A204.1 (cell line): Measurements from ENCODE around the gene MAP2K4.

Source experiments
- FAIRE-seq: peaks from 2 replicates; lab custom pipeline; 2012; peaks lifted over from hg19 to GRCh38; lab: Jason Lieb, UNC

Gene MAP2K4

DNA sequence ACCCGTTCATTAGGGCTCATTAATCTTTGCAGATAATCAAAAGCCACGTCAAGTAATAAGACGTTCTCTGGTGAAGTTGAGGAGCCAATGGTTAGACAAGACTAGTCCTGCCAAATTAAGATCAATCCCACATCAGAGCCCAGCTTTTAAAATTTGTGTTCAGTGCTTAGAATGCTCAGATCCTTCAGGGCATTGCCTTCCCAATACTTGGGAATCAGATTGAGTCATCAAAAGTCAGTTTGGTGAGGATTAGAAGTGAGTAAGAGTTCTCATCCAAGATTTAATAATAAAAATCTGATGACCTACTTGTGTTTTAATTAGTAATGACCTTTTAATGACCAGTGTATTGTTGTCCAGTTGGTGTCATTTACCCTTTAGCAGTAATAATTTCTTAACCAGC lies 19.8 kb downstream of the MAP2K4 start:
- no peak for FAIRE-seq

DNA sequence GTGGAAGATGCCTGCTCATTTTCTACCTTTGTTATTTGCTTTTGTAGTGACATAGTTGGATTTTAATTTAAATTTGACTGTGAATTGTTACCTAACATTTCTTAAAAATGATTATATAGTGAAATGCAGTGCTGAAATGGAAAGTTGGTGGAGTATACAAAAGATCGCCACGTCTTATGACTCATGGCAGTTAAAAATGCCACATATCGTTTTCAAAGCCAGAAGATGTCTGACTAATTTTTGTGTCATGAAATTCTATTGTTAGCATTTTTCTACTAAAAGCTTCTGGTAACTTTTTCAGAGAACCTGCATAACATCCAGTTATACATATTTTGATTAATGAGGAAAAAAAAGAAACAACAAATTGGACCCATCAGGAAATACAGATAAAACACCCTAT lies 20.6 kb downstream of the MAP2K4 start:
- FAIRE-seq = no peak

DNA sequence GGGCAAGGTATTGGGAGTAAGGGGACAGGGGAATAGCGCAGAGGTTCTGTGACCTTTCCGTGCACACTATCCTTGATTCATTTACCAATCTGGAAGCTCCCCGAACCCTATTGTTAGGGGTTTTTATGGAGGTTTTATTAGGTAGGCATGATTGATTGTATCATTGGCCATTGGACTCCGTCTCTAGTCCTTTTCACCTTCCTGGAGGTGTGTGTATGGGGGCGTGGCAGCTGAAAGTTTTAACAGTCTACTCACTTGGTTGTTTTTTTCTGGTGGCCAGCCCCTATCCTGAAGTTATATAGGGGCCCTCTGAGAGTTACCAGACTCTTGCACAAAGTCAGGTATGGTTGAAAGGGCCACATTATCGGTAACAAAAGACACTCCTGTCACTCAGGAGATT lies 23.0 kb downstream of the MAP2K4 start:
- FAIRE-seq = no peak

DNA sequence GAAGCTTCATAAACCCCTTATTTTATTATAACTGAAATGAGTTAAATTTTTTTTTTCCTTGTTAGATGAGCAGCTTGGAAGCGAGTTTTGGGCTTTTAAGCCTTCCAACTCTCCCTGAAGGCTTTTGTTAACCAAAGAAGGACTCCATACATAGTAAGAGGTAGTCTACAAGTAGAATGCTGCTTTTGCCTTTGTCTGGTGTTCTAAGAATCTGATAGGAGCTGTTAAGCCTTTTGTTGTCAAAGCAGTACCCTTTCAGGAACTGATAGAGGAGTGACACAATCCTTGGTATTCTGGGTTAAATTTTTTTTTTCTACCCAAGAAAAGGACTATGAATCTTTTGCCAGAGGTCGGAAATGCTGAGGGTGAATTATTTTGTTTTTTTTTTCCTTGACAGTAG lies 26.1 kb downstream of the MAP2K4 start:
- no peak for FAIRE-seq

DNA sequence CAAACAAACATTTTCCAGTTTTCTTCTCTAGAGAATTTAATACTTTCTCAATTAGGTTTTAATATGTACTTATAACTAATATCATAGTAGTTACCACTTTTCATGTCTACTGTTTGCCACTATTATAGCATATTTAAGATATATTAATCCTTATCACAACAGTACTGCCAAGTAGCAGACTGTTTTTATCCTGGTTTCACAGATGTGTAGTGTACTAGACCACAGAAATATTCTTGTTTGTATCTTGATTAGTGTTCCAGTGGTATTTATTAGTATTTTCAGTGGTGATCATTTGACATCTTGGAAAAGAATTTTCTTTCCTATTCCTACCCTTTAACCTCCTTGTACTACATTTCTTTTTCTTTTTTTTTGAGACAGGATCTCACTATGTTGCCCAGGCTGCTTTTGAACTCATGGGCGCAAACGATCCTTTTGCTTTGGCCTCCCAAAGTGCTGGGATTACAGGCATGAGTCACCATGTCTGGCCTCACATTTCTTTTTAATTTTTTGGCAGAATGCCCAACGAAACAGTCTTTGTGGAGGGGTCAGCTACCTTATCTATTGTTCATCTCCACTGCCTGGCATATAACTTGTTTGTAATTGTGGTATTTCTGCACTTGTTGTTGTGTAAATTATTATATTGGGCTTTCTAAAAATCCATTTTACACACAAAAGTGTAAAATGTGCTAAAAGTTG lies 27.2 kb downstream of the MAP2K4 start:
- no peak for FAIRE-seq

DNA sequence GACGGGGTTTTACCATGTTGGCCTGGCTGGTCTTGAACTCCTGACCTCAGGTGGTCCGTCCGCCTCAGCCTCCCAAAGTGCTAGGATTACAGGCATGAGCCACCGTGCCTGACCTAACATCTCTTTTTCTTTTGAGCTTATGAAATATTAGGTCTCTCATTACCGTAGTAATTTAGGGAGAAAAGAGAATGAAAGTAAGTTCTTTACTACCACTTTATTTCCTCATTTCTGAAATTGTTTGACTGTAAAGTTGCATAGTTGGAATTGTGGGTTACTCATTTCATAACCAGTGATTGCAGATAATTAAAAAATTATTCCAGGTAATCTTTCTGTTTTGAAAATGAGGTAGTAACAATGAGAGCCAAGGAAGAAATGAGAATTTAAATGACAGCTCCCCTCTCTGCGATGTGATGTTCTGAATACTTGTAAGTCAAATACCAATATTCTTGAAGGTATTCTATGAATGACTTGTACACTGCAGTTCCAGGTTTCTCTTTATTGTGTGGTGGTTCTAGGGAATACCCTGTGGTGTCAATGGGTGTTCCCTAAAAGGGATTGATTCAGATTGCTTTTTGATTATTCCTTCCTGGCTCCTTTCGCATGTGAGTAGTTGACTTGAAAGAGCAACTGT lies 28.3 kb downstream of the MAP2K4 start:
- FAIRE-seq = no peak

DNA sequence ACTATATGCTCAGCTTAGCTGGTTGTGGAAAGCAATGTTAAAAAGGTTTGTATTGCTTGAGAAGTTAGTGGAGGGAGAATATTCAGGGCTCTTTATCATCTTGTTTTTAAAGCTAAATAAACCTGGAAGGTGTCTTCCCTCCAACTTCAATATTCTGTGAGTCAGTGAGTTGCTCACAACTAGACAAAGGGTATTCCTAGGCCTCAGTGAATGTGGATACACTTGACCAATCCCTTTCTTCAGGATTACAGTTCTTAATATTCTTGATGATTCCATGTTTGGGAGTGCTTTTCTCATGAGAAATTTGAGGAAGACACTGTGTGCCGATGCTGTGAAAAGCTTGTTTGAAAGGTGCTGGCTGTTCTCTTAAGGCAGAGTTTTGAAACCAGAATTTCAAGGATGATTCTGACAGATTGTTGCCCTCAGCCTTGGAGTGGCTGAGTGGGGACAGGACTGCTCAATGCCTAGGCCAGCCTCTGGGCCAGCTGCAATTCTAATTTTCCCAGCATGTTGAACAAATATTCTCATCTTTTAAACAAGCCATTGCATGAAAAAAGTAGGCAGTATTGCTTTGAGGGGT lies 30.1 kb downstream of the MAP2K4 start:
- FAIRE-seq = no peak

DNA sequence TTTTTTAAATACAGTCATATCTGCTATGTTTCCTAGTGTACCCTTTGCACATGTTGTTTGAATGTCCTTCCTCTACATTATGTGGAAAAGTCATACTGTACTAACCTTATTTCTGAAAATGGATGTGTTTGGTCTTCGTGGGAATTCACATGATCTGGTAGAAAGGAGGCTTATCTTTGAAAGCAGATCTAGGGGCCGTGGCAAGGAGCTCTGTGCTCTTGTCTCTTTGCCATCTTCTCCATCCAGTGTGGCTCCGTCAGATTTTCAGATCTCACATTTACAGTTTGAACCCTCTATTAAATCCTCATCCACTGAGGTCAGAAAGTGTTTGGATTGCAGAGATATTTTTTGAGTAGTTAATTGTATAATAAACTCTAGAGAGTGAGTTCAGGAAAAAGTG lies 32.9 kb downstream of the MAP2K4 start:
- no peak for FAIRE-seq

DNA sequence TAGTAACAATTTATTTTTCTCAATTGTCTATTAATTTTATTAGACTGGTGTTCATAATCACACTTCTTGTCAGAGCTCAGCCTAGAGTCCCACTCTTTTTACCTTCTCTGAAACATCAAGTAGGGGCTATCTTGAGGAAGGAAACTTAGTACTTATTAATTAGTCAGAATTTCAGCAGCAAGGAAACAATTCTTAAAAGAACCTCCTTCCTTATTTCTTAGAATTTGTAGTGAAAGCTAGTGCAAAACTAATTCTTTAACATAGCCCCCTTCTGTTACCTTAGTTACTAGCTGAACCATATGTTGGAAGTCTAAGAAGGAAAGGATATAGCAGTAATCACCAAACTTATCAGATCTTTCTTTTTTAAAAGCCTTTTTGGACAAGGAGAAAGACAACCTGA lies 35.2 kb downstream of the MAP2K4 start:
- FAIRE-seq = no peak

DNA sequence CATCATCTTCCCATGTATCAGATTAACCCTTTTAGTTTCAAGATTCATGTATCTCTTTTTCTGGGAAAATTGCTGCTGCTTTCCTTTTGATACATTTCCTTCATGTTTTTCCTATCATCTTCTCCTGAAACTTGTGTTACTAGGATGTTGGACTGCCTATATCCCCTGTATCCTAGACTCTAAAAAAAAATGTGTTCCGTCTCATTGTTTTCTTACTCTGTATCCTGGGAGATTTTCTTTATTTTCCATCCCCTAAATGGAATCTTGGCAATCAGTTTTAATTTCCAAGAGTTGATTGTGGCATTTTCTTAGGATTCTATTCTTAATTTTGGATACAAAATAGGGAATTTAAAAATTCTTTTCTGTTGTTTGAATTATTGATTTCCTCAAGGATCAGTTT lies 36.8 kb downstream of the MAP2K4 start:
- no peak for FAIRE-seq

DNA sequence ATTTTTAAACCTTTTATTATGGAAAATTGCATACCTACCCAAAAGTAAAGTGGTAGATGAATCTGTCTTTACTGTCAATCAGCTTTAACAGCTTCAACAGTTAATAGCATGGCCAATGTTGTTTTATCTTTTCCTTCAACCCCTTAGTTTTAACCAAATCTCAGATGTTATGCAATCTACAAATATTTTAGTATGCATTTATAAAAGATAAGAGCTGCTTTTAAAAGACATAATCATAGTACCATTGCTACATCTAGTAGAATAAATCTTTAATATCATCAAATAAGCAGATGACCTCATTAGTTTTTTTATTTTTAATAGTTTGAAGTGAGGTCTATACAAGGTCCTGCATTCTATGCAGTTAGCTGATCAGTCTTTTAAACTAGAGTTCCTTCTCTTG lies 37.9 kb downstream of the MAP2K4 start:
- FAIRE-seq = no peak

DNA sequence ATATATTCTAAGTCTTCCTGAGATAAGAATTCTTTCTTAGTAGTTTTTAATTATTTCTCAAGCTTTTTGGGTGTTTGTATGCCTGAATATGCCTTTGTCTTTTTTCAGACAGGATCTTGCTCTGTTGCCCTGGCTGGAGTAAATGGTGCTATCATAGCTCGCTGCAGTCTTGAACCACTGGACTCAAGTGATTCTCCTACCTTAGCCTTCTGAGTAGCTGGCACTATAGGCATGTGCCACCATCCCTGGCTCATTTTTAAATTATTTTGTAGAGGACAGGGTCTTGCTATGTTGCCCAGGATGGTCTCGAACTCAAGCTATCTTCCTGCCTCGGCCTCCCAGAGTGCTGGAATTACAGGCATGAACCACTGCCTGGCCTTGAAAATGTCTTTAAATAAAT lies 41.6 kb downstream of the MAP2K4 start:
- FAIRE-seq = no peak

DNA sequence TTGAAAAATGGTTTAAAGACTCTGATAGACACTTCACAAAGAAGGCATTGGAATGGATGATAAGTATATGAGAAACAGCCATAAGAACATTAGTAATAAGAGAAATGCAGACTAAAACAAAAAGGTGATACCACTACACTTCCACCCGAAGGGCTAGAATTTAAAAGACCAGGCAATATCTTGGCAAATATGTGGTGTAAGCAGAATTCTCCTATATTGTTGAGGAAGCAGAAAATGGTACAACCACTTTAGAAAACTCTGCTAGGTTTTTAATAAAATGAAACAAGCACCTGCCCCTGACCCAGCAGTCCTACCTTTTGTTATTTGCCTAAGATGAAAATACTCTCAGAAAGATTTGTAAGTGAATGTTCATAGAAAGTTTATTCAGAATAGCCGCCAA lies 43.7 kb downstream of the MAP2K4 start:
- FAIRE-seq = no peak

DNA sequence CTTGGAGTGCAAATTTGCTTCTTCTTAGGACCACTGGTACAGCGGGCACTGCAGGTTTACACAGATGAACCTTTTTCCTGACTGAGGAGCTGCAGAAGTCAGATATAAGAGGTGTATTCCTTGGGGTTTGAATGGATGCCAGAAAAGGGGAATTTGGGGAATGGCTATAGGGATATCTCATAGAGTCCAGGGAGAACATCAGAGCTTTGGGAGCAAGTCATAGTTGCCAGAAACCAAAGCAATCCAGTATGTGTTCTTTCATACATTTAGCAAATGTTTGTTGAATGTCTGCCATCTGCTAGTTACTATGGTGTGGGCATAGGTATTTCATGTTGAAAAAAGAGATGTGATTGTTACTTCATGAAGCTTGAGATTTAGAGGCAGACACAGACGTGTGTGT lies 46.8 kb downstream of the MAP2K4 start:
- no peak for FAIRE-seq

DNA sequence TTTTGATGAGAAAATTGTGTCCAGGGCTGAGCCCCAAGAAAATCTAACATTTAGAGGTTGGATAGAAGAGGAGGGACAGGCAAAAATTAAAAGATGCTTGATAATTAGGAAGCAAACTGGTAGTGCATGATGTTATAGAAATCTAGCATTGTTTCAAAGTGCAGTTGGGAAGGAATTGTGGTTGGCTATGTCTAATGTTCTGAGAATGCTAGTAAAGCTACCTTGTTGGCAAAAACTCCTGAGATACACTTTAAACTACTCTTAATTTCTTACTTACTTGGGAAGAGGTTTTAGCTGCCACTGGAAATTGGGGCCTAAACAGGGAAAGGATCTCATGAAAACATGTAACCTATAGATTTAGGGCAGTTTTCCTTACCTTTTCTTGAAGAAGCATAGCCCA lies 48.3 kb downstream of the MAP2K4 start:
- FAIRE-seq = no peak

DNA sequence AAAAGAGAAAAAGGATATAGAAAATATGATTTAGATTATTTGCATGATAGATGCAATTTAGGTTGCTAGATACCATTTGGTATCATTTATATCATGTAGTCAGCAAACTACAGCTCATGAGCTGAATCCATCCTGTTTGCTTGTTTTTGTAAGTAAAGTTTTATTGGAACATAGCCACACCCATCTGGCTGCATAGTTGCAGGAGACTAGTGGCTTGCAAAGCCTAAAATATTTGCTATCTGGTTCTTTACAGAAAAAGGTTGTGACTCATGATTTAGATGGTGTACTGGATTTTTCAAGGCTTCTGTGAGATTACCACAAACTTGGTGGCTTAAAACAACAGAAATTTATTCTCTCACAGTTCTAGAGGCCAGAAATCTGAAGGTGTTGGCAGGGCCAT lies 49.9 kb downstream of the MAP2K4 start:
- no peak for FAIRE-seq

DNA sequence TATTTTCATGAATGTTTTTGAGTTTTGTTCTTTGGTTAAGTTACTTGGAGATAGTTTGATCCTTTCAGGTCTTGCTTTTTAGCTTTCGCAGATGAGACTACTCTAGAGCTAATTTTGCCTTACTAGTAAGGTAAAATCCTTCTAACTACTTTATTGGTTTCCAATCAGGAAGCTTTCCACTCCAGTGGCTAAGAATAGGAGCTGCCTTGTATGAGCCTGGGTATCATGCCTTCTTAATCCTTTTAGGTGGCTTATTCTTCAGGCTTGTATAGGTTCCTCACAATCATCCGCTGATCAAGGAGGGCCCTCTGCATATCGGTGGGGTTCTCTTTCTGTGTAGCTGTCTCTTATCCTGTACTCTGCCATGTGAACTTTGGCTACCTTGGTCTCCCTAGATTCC lies 53.7 kb downstream of the MAP2K4 start:
- no peak for FAIRE-seq

DNA sequence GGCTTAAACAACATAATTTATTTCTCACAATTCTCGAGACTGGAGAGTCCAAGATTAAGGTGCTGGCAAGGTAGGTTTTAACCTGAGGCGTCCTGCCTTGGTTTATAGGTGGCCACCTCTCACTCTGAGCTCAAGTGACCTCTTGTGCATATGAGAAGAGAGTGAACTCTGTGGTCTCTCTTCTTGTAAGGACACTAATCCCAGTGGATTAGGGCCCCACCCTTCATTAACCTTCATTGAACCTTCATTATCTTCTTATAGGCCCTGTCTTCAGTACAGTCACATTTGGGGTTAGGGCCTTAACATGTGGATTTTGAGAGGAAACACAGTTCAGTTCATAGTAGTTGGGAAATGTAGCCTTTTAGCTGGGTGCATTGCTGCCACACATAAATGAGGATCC lies 57.1 kb downstream of the MAP2K4 start:
- no peak for FAIRE-seq

DNA sequence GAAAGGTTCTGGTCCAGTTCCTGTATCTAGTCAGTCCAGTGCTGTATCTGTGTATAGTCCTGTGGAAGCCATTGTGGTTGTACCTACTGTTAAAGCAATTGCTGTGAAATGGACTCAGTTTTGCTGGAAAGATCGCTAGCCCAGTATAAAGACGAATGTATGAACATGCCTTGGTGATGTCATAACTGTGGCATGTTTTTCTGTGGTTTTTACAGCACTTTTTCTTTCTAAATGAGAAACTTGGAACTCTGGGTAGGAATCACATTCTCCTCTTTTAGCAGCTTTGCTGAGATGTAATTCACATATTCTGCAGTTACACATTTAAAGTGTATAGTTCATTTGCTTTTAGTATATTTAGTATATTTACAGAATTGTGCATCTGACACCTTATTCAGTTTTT lies 58.1 kb downstream of the MAP2K4 start:
- no peak for FAIRE-seq

DNA sequence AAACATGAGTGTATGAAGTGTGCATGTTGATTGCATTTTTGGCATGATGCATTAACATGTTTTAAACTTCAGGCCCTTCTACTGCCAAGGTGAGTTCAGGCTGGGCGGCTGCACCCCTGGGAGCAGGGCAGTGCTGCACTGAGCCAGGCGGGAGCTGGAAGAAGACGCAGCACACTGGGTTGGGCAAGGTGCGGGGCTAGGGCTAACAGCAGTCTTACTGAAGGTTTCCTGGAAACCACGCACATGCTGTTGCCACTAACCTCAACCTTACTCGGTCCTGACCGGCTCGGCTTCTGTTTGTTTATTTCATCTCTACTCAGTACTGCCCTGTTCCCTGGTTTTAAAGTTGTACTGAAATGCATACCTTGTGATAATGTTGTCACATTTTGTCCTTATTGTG lies 61.0 kb downstream of the MAP2K4 start:
- no peak for FAIRE-seq

DNA sequence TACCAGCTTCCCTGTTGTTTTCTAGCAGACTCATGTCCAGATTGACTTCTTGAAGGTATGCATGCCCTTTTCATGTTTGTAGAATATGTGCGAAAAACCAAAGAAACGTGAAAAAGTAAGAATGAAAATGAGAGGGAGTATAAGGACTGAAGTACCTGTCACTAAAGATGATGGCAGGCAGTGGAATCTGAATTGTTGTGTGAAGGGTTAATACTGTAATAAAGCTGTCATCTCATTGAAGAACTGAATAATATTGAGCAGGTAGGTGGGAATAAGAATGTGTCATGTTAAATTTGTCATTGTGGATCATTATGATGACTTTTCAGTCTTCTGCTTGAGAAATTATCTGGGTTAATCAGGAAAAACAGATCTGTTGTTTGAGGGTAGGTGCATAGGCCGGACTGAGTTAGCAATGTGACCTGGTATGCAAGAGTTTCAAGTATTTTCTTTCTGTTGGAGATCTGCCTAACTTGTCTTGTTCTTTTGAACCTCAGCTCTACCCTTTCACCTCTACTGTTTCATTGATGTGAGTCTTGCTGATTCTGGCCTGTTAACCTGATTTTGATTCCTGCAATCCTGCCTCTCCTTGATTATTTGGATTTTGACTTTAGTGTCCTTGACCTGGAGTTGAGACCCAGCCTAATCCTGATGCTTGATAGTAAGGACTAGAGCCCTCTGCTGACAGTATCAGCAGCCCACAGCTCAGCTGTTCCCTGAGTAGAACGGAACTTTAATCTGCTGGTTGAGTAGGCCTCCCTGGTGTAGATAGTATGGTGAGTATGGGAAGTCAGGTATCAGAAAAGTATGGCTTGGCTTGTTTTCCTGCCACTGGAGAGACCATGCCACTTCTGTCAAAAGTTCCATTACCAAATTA lies 64.6 kb downstream of the MAP2K4 start:
- FAIRE-seq = no peak

DNA sequence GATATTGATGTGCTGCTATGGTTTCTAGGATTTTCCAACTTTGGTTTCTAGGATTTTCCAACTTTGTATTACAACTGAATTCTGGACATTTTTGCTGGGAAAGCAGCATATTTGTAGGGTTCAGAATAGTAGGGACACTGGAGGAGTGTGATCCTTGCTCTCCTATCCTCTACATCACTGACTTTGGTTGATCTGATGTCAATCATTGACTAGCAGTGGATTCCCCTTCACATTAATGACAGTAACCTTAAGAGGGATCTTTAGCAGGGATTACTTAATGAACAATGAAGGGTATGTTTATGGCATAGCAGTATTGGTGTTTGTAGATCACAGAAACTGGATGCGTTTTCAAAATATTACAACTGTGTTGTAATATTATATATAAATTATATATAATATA lies 67.4 kb downstream of the MAP2K4 start:
- FAIRE-seq = no peak

DNA sequence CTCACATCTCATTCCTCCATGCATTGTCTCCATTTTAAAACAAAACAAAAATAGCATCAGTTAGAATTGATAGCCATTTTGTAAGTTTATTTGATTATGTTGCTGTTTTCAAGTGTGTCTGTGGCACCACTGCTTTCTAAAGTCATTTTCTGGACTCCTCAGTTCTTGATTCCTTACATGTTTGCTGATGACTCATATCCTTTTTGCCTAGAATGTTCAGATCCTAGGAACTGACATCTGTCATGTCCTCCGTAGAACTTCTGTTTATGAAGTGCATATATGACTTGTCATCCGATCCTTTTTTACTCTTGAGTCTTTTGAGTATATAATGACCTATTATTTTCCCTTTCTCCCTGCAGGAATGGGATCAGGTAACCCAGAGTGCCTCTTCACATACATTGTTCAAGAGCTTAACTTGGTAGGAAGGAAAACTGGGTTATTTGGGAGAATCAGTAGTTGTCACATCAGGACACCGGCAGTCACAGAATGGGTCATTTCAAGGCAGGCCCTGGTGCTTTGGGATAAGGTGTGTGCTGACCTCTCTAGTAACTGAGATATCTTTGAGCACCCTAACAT lies 69.2 kb downstream of the MAP2K4 start:
- no peak for FAIRE-seq
